ENCODE measurements around the gene LACTB. TPM values are rescaled to one million over a fixed set of nuclear protein-coding genes. Genes with fewer than 3 reads are reported as not detected.

Gene LACTB
- total RNA-seq, 1 donor from 2014 or later: 11.2 TPM

DNA sequence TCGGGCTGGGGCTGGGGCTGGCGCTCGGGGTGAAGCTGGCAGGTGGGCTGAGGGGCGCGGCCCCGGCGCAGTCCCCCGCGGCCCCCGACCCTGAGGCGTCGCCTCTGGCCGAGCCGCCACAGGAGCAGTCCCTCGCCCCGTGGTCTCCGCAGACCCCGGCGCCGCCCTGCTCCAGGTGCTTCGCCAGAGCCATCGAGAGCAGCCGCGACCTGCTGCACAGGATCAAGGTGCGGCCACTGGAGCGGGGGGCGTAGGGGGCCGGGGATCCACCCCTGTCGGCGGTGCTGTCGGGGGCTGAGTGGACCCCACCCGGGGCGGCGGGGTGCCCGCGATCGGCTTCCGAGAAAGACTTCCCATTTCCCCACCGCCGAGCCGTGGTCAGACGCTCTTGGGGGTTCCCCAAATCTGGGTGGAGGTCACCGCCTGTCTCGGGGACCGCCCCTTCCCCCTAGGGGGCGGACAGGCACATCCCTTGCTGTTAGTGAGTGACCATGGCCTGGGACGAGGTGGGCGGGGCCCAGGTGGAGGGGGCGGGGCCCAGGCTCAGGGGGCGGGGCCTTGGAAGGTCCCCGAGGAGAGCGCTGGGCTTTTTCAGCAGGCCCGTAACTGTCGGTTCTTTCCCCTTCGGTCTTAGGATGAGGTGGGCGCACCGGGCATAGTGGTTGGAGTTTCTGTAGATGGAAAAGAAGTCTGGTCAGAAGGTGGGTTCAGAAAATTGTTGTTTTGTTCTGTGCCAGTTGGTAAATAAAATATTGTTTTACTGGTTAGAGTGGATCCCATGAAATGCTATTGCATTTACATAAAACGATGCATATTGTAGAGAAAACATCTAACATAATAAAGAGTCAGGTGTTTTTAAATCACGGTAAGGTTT, 578 bp downstream of the LACTB start:
- Mint-ChIP-seq H3K9me3 (ENCODE audit: unreplicated experiment) (peaks cover 10% of the 10 kb centered on the region), H3K4me3 (ENCODE audit: unreplicated experiment) (peak overlapping the region; percentile 91), H3K36me3 (ENCODE audit: unreplicated experiment) (peaks cover 10% of the 10 kb centered on the region), H3K4me1 (ENCODE audit: unreplicated experiment) (peaks cover 13% of the 10 kb centered on the region), H3K27ac (ENCODE audit: unreplicated experiment) (peak overlapping the region; percentile 85), H3K27me3 (ENCODE audit: unreplicated experiment) (no peaks in the 10 kb centered on the region)
- TF ChIP-seq, protein P1, sequence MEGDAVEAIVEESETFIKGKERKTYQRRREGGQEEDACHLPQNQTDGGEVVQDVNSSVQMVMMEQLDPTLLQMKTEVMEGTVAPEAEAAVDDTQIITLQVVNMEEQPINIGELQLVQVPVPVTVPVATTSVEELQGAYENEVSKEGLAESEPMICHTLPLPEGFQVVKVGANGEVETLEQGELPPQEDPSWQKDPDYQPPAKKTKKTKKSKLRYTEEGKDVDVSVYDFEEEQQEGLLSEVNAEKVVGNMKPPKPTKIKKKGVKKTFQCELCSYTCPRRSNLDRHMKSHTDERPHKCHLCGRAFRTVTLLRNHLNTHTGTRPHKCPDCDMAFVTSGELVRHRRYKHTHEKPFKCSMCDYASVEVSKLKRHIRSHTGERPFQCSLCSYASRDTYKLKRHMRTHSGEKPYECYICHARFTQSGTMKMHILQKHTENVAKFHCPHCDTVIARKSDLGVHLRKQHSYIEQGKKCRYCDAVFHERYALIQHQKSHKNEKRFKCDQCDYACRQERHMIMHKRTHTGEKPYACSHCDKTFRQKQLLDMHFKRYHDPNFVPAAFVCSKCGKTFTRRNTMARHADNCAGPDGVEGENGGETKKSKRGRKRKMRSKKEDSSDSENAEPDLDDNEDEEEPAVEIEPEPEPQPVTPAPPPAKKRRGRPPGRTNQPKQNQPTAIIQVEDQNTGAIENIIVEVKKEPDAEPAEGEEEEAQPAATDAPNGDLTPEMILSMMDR (IDR thresholded peaks at IDR 0.05): peak; percentile 31
- peak; percentile 91 for DNase-seq (ENCODE audit: extremely low spot score, unreplicated experiment)

DNA sequence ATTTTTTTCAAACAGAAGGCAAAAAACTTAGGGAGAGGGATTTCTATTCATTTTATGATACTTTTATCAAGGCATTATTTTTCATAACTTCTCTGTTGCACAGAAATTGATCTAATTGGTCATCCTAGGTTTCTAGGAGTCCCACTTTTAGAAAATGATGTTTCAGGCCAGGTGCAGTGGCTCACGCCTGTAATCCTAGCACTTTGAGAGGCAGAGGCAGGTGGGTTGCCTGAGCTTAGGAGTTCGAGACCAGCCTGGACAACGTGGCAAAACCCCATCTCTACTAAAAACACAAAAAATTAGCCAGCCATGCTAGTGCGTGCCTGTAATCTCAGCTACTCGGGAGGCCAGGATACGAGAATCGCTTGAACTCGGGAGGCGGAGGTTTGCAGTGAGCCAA, 2.8 kb downstream of the LACTB start:
- peaks cover 14% of the 10 kb centered on the region for H3K36me3 Mint-ChIP-seq (ENCODE audit: unreplicated experiment)
- DNase-seq (ENCODE audit: extremely low spot score, unreplicated experiment): no peak
- no peak overlapping the region for H3K4me3 Mint-ChIP-seq (ENCODE audit: unreplicated experiment)
- H3K4me1 Mint-ChIP-seq (ENCODE audit: unreplicated experiment): peaks cover 13% of the 10 kb centered on the region
- no peaks in the 10 kb centered on the region for H3K27me3 Mint-ChIP-seq (ENCODE audit: unreplicated experiment)
- TF ChIP-seq, protein P1 (IDR thresholded peaks at IDR 0.05): no peak
- no peak overlapping the region for H3K27ac Mint-ChIP-seq (ENCODE audit: unreplicated experiment)
- H3K9me3 Mint-ChIP-seq (ENCODE audit: unreplicated experiment): peaks cover 6% of the 10 kb centered on the region

DNA sequence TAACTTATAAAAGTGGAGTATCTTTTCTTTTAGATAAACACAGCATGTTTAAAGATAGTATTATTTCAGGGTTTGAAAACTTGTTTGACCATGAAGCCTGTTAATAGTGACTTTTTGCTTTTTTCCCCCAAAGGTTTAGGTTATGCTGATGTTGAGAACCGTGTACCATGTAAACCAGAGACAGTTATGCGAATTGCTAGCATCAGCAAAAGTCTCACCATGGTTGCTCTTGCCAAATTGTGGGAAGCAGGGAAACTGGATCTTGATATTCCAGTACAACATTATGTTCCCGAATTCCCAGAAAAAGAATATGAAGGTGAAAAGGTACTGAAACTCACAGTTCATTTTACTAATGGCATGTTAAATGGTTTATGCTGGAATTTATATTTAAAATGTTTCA, 5.1 kb downstream of the LACTB start:
- Mint-ChIP-seq H3K27ac (ENCODE audit: unreplicated experiment) (no peak overlapping the region), H3K36me3 (ENCODE audit: unreplicated experiment) (peaks cover 20% of the 10 kb centered on the region), H3K4me3 (ENCODE audit: unreplicated experiment) (no peak overlapping the region), H3K27me3 (ENCODE audit: unreplicated experiment) (no peaks in the 10 kb centered on the region), H3K9me3 (ENCODE audit: unreplicated experiment) (no peaks in the 10 kb centered on the region), H3K4me1 (ENCODE audit: unreplicated experiment) (peaks cover 7% of the 10 kb centered on the region)
- no peak for DNase-seq (ENCODE audit: extremely low spot score, unreplicated experiment)
- TF ChIP-seq, protein P1 (IDR thresholded peaks at IDR 0.05): no peak

DNA sequence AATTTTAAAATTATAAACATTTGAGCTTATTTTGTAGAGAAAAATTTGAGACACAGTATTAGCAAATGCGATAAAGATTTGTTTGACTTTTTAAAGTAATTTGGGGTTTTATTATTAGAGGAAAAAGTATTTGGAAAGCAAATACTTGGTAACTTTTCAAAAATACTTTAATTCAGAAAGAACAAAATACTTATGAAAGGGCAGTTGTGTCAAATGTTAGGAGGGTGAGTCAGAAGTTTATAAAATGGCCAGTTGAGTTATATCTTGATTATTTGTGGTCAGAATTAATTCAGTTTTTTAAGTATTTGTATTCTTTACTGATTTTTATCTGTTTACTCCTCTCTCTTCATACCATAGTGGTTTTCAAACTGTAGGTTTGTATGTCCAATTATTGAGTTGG, 12.1 kb downstream of the LACTB start:
- Mint-ChIP-seq H3K27me3 (ENCODE audit: unreplicated experiment) (no peaks in the 10 kb centered on the region), H3K36me3 (ENCODE audit: unreplicated experiment) (peaks cover 16% of the 10 kb centered on the region), H3K4me3 (ENCODE audit: unreplicated experiment) (no peak overlapping the region), H3K9me3 (ENCODE audit: unreplicated experiment) (no peaks in the 10 kb centered on the region), H3K4me1 (ENCODE audit: unreplicated experiment) (peaks cover 35% of the 10 kb centered on the region), H3K27ac (ENCODE audit: unreplicated experiment) (peak overlapping the region; percentile 73)
- no peak for DNase-seq (ENCODE audit: extremely low spot score, unreplicated experiment)
- TF ChIP-seq, protein P1 (IDR thresholded peaks at IDR 0.05): no peak

- no peaks in the 10 kb centered on the region for H3K9me3 Mint-ChIP-seq (ENCODE audit: unreplicated experiment)
- no peak overlapping the region for H3K4me3 Mint-ChIP-seq (ENCODE audit: unreplicated experiment)
- TF ChIP-seq, protein P1 (IDR thresholded peaks at IDR 0.05): no peak
- peak overlapping the region; percentile 73 for H3K27ac Mint-ChIP-seq (ENCODE audit: unreplicated experiment)
- H3K4me1 Mint-ChIP-seq (ENCODE audit: unreplicated experiment): peaks cover 35% of the 10 kb centered on the region
- H3K27me3 Mint-ChIP-seq (ENCODE audit: unreplicated experiment): no peaks in the 10 kb centered on the region
- no peak for DNase-seq (ENCODE audit: extremely low spot score, unreplicated experiment)
- peaks cover 14% of the 10 kb centered on the region for H3K36me3 Mint-ChIP-seq (ENCODE audit: unreplicated experiment)
These were observed 12.8 kb downstream of the LACTB start for GRCh38 chr15:63134245-63134985.

Measured in osteocyte (in vitro differentiated cells).